CD8-positive, alpha-beta memory T cell (primary cell): Measurements from ENCODE around the gene ZNF672. TPM values are rescaled to one million over a fixed set of nuclear protein-coding genes. Genes with fewer than 3 reads are reported as not detected.

ENCODE experiments used
- CTCF ChIA-PET: fragments of 350-600 bp; sonication (Branson Sonifier 250); formaldehyde crosslinking; loops from one replicate; lab custom pipeline; 2021; ENCODE audit warnings: antibody characterized with exemption; lab: Charles Lee
- POLR2A ChIA-PET: fragments of 350-600 bp; sonication (Branson Sonifier 250); formaldehyde crosslinking; loops from one replicate; lab custom pipeline; 2021; ENCODE audit warnings: antibody characterized with exemption; lab: Charles Lee
- DNase-seq, 5 donors: peaks; one replicate each; pipeline versions ENCODE4 v3.0.0 to v3.0.0-alpha.2; 2020 to 2022; ENCODE audit warnings: mixed read lengths in 1 of 5
- H3K27ac ChIP-seq: one replicate; pipeline ENCODE4 v1.7.0; 2013; ENCODE audit warnings: low read depth, mild to moderate bottlenecking, low read length, moderate library complexity
- H3K27me3 ChIP-seq: 2 replicates; pipeline ENCODE4 v1.7.0; 2013; ENCODE audit warnings: low read length, mild to moderate bottlenecking; ENCODE audit not compliant: insufficient read depth, poor library complexity, severe bottlenecking
- H3K36me3 ChIP-seq: 2 replicates; pipeline ENCODE4 v1.7.0; 2013; ENCODE audit warnings: mild to moderate bottlenecking, low read length, moderate library complexity; ENCODE audit not compliant: insufficient read depth
- H3K4me1 ChIP-seq: 2 replicates; pipeline ENCODE4 v1.7.0; 2013; ENCODE audit warnings: mild to moderate bottlenecking, low read length, moderate library complexity; ENCODE audit not compliant: insufficient read depth
- H3K4me3 ChIP-seq: 2 replicates; pipeline ENCODE4 v1.7.0; 2013; ENCODE audit warnings: mild to moderate bottlenecking, low read length
- H3K9me3 ChIP-seq: 2 replicates; pipeline ENCODE4 v1.7.0; 2013; ENCODE audit warnings: mild to moderate bottlenecking, low read length
- H3K27ac Mint-ChIP-seq, 8 donors: one replicate each; pipeline ENCODE4 v1.8.0; 2020 to 2021; ENCODE audit warnings: mixed read lengths in 8 of 8, mild to moderate bottlenecking in 6 of 8, inconsistent platforms in 3 of 8, moderate library complexity in 3 of 8
- H3K27me3 Mint-ChIP-seq, 2 donors: one replicate each; pipeline ENCODE4 v1.8.0; 2020 to 2021; ENCODE audit warnings: mixed read lengths in 2 of 2, mild to moderate bottlenecking in 1 of 2, moderate library complexity in 1 of 2
- H3K36me3 Mint-ChIP-seq, 3 donors: one replicate each; pipeline ENCODE4 v1.8.0; 2020 to 2021; ENCODE audit warnings: mixed read lengths in 3 of 3, inconsistent platforms in 1 of 3, mild to moderate bottlenecking in 1 of 3
- H3K4me1 Mint-ChIP-seq, 3 donors: one replicate each; pipeline ENCODE4 v1.8.0; 2020 to 2021; ENCODE audit warnings: mixed read lengths in 3 of 3, inconsistent platforms in 1 of 3, mild to moderate bottlenecking in 1 of 3
- H3K4me3 Mint-ChIP-seq, 7 donors: one replicate each; pipeline ENCODE4 v1.8.0; 2020 to 2021; ENCODE audit warnings: mixed read lengths in 7 of 7, mild to moderate bottlenecking in 6 of 7, moderate library complexity in 4 of 7, inconsistent platforms in 2 of 7
- H3K9me3 Mint-ChIP-seq, 5 donors: one replicate each; pipeline ENCODE4 v1.8.0; 2020 to 2022; ENCODE audit warnings: mixed read lengths in 5 of 5, mild to moderate bottlenecking in 3 of 5, moderate library complexity in 2 of 5, inconsistent platforms in 1 of 5
- polyA plus RNA-seq: library from polyadenylated mRNA; unstranded; fragments of 300-500 nt; fragmentation: Illumina TruSeq; gene quantifications from one replicate; pipeline ENCODE4 v1.2.3, GENCODE V29; 2021
- total RNA-seq, 2 experiments: library from RNA; stranded (reverse); gene quantifications; one replicate each; pipeline ENCODE4 v1.2.3, GENCODE V29; 2021

The ZNF672 gene
- total and polyA plus RNA-seq, 3 experiments from 2014 or later, result 29.6 to 55.2 (median 52.1) TPM

- H3K27me3 Mint-ChIP-seq, result no peaks in the 10 kb centered on the region
- Histone ChIP-seq H3K27ac (no peak overlapping the region), H3K27me3 (no peaks in the 10 kb centered on the region), H3K9me3 (no peaks in the 10 kb centered on the region), H3K4me3 (no peak overlapping the region), H3K36me3 (peaks cover 8% of the 10 kb centered on the region), H3K4me1 (peaks cover 33% of the 10 kb centered on the region)
- peaks cover 5 to 40% (median 5%) of the 10 kb centered on the region in 3 donors for H3K36me3 Mint-ChIP-seq
- peaks cover 0 to 7% (median 3%) of the 10 kb centered on the region in 3 donors for H3K4me1 Mint-ChIP-seq
- H3K9me3 Mint-ChIP-seq, result no peaks in the 10 kb centered on the region
- POLR2A ChIA-PET, result no interaction called here
- no peak for DNase-seq
- H3K27ac Mint-ChIP-seq, result peak overlapping the region in 1 of 8 donors; percentile 30
- H3K4me3 Mint-ChIP-seq, result peak overlapping the region in 1 of 7 donors; percentile 15
- CTCF ChIA-PET, result interaction anchor here (0.8 kb wide), 1 partner anchor 9 kb away, joined by 4 read pairs; no protein-coding TSS in a partner anchor
Measured at GRCh38 chr1:248851390-248851789, 13.4 kb downstream of the ZNF672 start.

- peaks cover 6% of the 10 kb centered on the region for H3K36me3 ChIP-seq
- CTCF ChIA-PET, result interaction anchor here (1.1 kb wide), 1 partner anchor 11 kb away, joined by 3 read pairs; no protein-coding TSS in a partner anchor
- POLR2A ChIA-PET, result no interaction called here
Measured at GRCh38 chr1:248852481-248853405, 14.7 kb downstream of the ZNF672 start.

GRCh38 chr1:248853663-248854375 is 15.8 kb downstream of the ZNF672 start:
- H3K9me3 ChIP-seq, result no peaks in the 10 kb centered on the region
- no peaks in the 10 kb centered on the region for H3K27me3 ChIP-seq
- POLR2A ChIA-PET, result no interaction called here
- H3K36me3 ChIP-seq, result peaks cover 3% of the 10 kb centered on the region
- Mint-ChIP-seq H3K9me3 (no peaks in the 10 kb centered on the region), H3K36me3 (peaks cover 2 to 21% (median 3%) of the 10 kb centered on the region in 3 donors), H3K27ac (peak overlapping the region in 1 of 8 donors; percentile 69), H3K4me1 (peaks cover 15 to 21% (median 17%) of the 10 kb centered on the region in 3 donors), H3K4me3 (no peak overlapping the region), H3K27me3 (no peaks in the 10 kb centered on the region)
- CTCF ChIA-PET, result no interaction called here
- DNase-seq, result peak; percentile 35 to 78 (median 51)
- H3K4me1 ChIP-seq, result peaks cover 56% of the 10 kb centered on the region
- H3K4me3 ChIP-seq, result no peak overlapping the region
- no peak overlapping the region for H3K27ac ChIP-seq

More at GRCh38 chr1:248852481-248853405, 14.7 kb downstream of the ZNF672 start:
- H3K27ac ChIP-seq, result no peak overlapping the region
- DNase-seq, result no peak
- Mint-ChIP-seq H3K4me1 (peaks cover 4 to 13% (median 8%) of the 10 kb centered on the region in 3 donors), H3K27ac (no peak overlapping the region), H3K9me3 (no peaks in the 10 kb centered on the region), H3K36me3 (peaks cover 5 to 28% (median 5%) of the 10 kb centered on the region in 3 donors), H3K27me3 (no peaks in the 10 kb centered on the region), H3K4me3 (no peak overlapping the region)
- H3K4me1 ChIP-seq, result peaks cover 46% of the 10 kb centered on the region
- no peaks in the 10 kb centered on the region for H3K27me3 ChIP-seq
- H3K4me3 ChIP-seq, result no peak overlapping the region
- H3K9me3 ChIP-seq, result no peaks in the 10 kb centered on the region

- H3K27me3 ChIP-seq, result no peaks in the 10 kb centered on the region
- Mint-ChIP-seq H3K4me1 (peaks cover 32 to 33% (median 32%) of the 10 kb centered on the region in 3 donors), H3K4me3 (peak overlapping the region in 1 of 7 donors; percentile 19), H3K9me3 (no peaks in the 10 kb centered on the region), H3K27me3 (no peaks in the 10 kb centered on the region), H3K27ac (peak overlapping the region in 2 of 8 donors; percentile 77 to 79), H3K36me3 (peaks cover 0 to 4% (median 0%) of the 10 kb centered on the region in 3 donors)
- ChIA-PET POLR2A (no interaction called here), CTCF (no interaction called here)
- H3K36me3 ChIP-seq, result no peaks in the 10 kb centered on the region
- no peak overlapping the region for H3K4me3 ChIP-seq
- no peak overlapping the region for H3K27ac ChIP-seq
- peaks cover 64% of the 10 kb centered on the region for H3K4me1 ChIP-seq
- DNase-seq, result no peak
- H3K9me3 ChIP-seq, result no peaks in the 10 kb centered on the region
Measured at GRCh38 chr1:248855580-248855979, 17.6 kb downstream of the ZNF672 start.

GRCh38 chr1:248856176-248856575 is 18.2 kb downstream of the ZNF672 start:
- no peaks in the 10 kb centered on the region for H3K27me3 ChIP-seq
- POLR2A ChIA-PET, result no interaction called here
- peak overlapping the region in 1 of 7 donors; percentile 59 for H3K4me3 Mint-ChIP-seq

GRCh38 chr1:248857201-248857600 is 19.2 kb downstream of the ZNF672 start:
- no peak for DNase-seq
- H3K9me3 Mint-ChIP-seq, result no peaks in the 10 kb centered on the region
- CTCF ChIA-PET, result interaction anchor here (0.8 kb wide), 1 partner anchor 19 kb away, joined by 3 read pairs; the partner anchor contains the start of gene ZNF672
- Histone ChIP-seq H3K36me3 (no peaks in the 10 kb centered on the region), H3K4me3 (no peak overlapping the region), H3K27me3 (no peaks in the 10 kb centered on the region), H3K4me1 (peaks cover 67% of the 10 kb centered on the region), H3K9me3 (no peaks in the 10 kb centered on the region), H3K27ac (peak overlapping the region; percentile 77)
- peak overlapping the region in 5 of 8 donors; percentile 64 to 97 (median 93) for H3K27ac Mint-ChIP-seq
- peaks cover 0 to 4% (median 0%) of the 10 kb centered on the region in 3 donors for H3K36me3 Mint-ChIP-seq
- peak overlapping the region; percentile 30 to 94 (median 88) for H3K4me3 Mint-ChIP-seq
- POLR2A ChIA-PET, result no interaction called here
- peaks cover 34 to 44% (median 40%) of the 10 kb centered on the region in 3 donors for H3K4me1 Mint-ChIP-seq
- no peaks in the 10 kb centered on the region for H3K27me3 Mint-ChIP-seq

More at GRCh38 chr1:248856176-248856575, 18.2 kb downstream of the ZNF672 start:
- peaks cover 32 to 34% (median 32%) of the 10 kb centered on the region in 3 donors for H3K4me1 Mint-ChIP-seq
- no peaks in the 10 kb centered on the region for H3K27me3 Mint-ChIP-seq
- peak overlapping the region in 6 of 8 donors; percentile 27 to 79 (median 66) for H3K27ac Mint-ChIP-seq
- H3K27ac ChIP-seq, result peak overlapping the region; percentile 77
- H3K4me3 ChIP-seq, result no peak overlapping the region
- peaks cover 64% of the 10 kb centered on the region for H3K4me1 ChIP-seq
- H3K36me3 Mint-ChIP-seq, result peaks cover 0 to 4% (median 0%) of the 10 kb centered on the region in 3 donors
- no peaks in the 10 kb centered on the region for H3K9me3 ChIP-seq
- DNase-seq, result no peak
- CTCF ChIA-PET, result no interaction called here
- no peaks in the 10 kb centered on the region for H3K9me3 Mint-ChIP-seq
- no peaks in the 10 kb centered on the region for H3K36me3 ChIP-seq

- CTCF ChIA-PET, result interaction anchor here (0.8 to 2.5 kb wide), 8 partner anchors 12 to 33 kb away, joined by 3 to 41 read pairs (median 6); partner anchors contain the start of genes SH3BP5L and ZNF672
- Histone ChIP-seq H3K4me1 (peaks cover 67% of the 10 kb centered on the region), H3K36me3 (no peaks in the 10 kb centered on the region), H3K27me3 (no peaks in the 10 kb centered on the region), H3K9me3 (no peaks in the 10 kb centered on the region), H3K27ac (peak overlapping the region; percentile 77), H3K4me3 (peak overlapping the region; percentile 71)
- H3K4me3 Mint-ChIP-seq, result peak overlapping the region; percentile 82 to 94 (median 89)
- no peaks in the 10 kb centered on the region for H3K9me3 Mint-ChIP-seq
- peak overlapping the region; percentile 64 to 97 (median 92) for H3K27ac Mint-ChIP-seq
- DNase-seq, result no peak
- POLR2A ChIA-PET, result interaction anchor here (1.7 to 3.0 kb wide), 3 partner anchors 16 to 32 kb away, joined by 13 to 57 read pairs (median 13); partner anchors contain the start of genes SH3BP5L and ZNF672
- H3K36me3 Mint-ChIP-seq, result peaks cover 0 to 4% (median 0%) of the 10 kb centered on the region in 3 donors
- H3K4me1 Mint-ChIP-seq, result peaks cover 38 to 49% (median 46%) of the 10 kb centered on the region in 3 donors
- no peaks in the 10 kb centered on the region for H3K27me3 Mint-ChIP-seq
Measured at GRCh38 chr1:248857749-248858095, 19.7 kb downstream of the ZNF672 start.
